DMS79 (cell line): ENCODE data around the gene SIVA1.
A peak's percentile ranks its signal among the peaks of the same experiment; 100 is the strongest.

Source experiments
- DNase-seq: peaks from one replicate; lab custom pipeline; 2025; lab: John Stamatoyannopoulos, UW

The SIVA1 gene

GRCh38 chr14:104752735-104753527 is at the start of gene SIVA1:
SIVA1 (plus strand) TSS chr14:104753147; CDS start chr14:104753202, 55 bp downstream.
- DNase-seq, result peak; percentile 100

GRCh38 chr14:104703269-104703668 is 49.7 kb upstream of the SIVA1 start:
- no peak for DNase-seq

GRCh38 chr14:104704252-104704651 is 48.7 kb upstream of the SIVA1 start:
- DNase-seq, result no peak

GRCh38 chr14:104705340-104706047 is 47.5 kb upstream of the SIVA1 start:
- DNase-seq, result no peak

- DNase-seq, result no peak
Measured at GRCh38 chr14:104706733-104707607, 46.0 kb upstream of the SIVA1 start.

GRCh38 chr14:104707608-104708595 is 45.0 kb upstream of the SIVA1 start:
- DNase-seq, result no peak

- peak; percentile 25 for DNase-seq
Measured at GRCh38 chr14:104708606-104709268, 44.2 kb upstream of the SIVA1 start.

GRCh38 chr14:104709387-104710039 is 43.4 kb upstream of the SIVA1 start:
- no peak for DNase-seq

- DNase-seq, result no peak
Measured at GRCh38 chr14:104710071-104710735, 42.7 kb upstream of the SIVA1 start.

- DNase-seq, result no peak
Measured at GRCh38 chr14:104712881-104713734, 39.8 kb upstream of the SIVA1 start.

- no peak for DNase-seq
Measured at GRCh38 chr14:104714066-104714465, 38.9 kb upstream of the SIVA1 start.

- no peak for DNase-seq
Measured at GRCh38 chr14:104714681-104715080, 38.3 kb upstream of the SIVA1 start.

GRCh38 chr14:104715416-104715815 is 37.5 kb upstream of the SIVA1 start:
- DNase-seq, result no peak

GRCh38 chr14:104715871-104716270 is 37.1 kb upstream of the SIVA1 start:
- DNase-seq, result no peak

GRCh38 chr14:104717137-104717536 is 35.8 kb upstream of the SIVA1 start:
- DNase-seq, result no peak

- DNase-seq, result no peak
Measured at GRCh38 chr14:104717646-104718045, 35.3 kb upstream of the SIVA1 start.

GRCh38 chr14:104718147-104718546 is 34.8 kb upstream of the SIVA1 start:
- DNase-seq, result no peak

GRCh38 chr14:104718871-104719270 is 34.1 kb upstream of the SIVA1 start:
- DNase-seq, result no peak

GRCh38 chr14:104719343-104719742 is 33.6 kb upstream of the SIVA1 start:
- DNase-seq, result no peak
